HCT116 (cell line): ENCODE measurements around the gene FCER2. TPM values are rescaled to one million over a fixed set of nuclear protein-coding genes. Genes with fewer than 3 reads are reported as not detected.

Experiments
- ATAC-seq: fragments of 200-7000 bp; cut with Tn5 transposase; 2 replicates; pipeline ENCODE4 v1.9.1; 2020; ENCODE audit warnings: mild to moderate bottlenecking, moderate library complexity
- BruUV-seq: library from RNA; stranded (reverse); fragments of 400-500 nt; replicated peaks from 2 replicates; lab custom pipeline; 2021; lab: Mats Ljungman, UMichigan
- CTCF ChIA-PET: fragments of 300-600 bp; sonication (Branson Sonifier 250); formaldehyde crosslinking; loops from one replicate; lab custom pipeline; 2021; ENCODE audit warnings: antibody characterized with exemption; lab: Charles Lee
- POLR2A ChIA-PET: fragments of 300-600, 350-600 bp; sonication (Branson Sonifier 250); formaldehyde crosslinking; loops from one replicate; lab custom pipeline; 2021; ENCODE audit warnings: antibody characterized with exemption; lab: Charles Lee
- RAD21 ChIA-PET, 2 experiments: fragments of 300-600 bp; sonication (Branson Sonifier 250); formaldehyde crosslinking; loops; one replicate each; lab custom pipeline; 2023; ENCODE audit warnings: low total read pairs in 2 of 2; ENCODE audit not compliant: uncharacterized antibody in 2 of 2, unreplicated experiment in 2 of 2, low non-redundant PET in 1 of 2; lab: Charles Lee
- DNase-seq: peaks from one replicate; pipeline ENCODE4 v3.0.0-alpha.2; 2010; ENCODE audit warnings: low read depth, low spot score
- H2AFZ ChIP-seq: fragments of 200-600 bp; shearing (Covaris generic), sonication (generic); 2 replicates; pipeline ENCODE4 v1.6.1; 2017; ENCODE audit warnings: low read depth, mixed run types, mixed read lengths, antibody characterized with exemption, low read length; ENCODE audit not compliant: poor library complexity, severe bottlenecking
- H3K27ac ChIP-seq: 2 replicates; pipeline ENCODE4 v1.5.1; 2012; ENCODE audit warnings: low read depth, low read length
- H3K27me3 ChIP-seq: fragments of 200-600 bp; sonication (generic); 2 replicates; pipeline ENCODE4 v1.6.1; 2016; ENCODE audit warnings: mixed run types, low read length, mixed read lengths; ENCODE audit not compliant: insufficient read depth
- H3K36me3 ChIP-seq, 2 experiments: fragments of 200-500 bp in 1 of 2; fragments of 200-600 bp in 1 of 2; sonication (Bioruptor generic) in 1 of 2; sonication (generic) in 1 of 2; 2 replicates each; pipeline versions ENCODE4 v1.5.1 to v1.6.1; 2014 to 2016; ENCODE audit warnings: low read length in 2 of 2, inconsistent platforms in 1 of 2, mixed read lengths in 1 of 2, mixed run types in 1 of 2; ENCODE audit not compliant: insufficient read depth in 2 of 2, control insufficient read depth in 1 of 2
- H3K4me1 ChIP-seq, 2 experiments: fragments of 200-600 bp in 1 of 2; sonication (generic) in 1 of 2; 2 replicates each; pipeline versions ENCODE4 v1.5.1 to v1.6.1; 2012 to 2017; ENCODE audit warnings: low read length in 2 of 2, inconsistent platforms in 1 of 2, mild to moderate bottlenecking in 1 of 2, mixed read lengths in 1 of 2, mixed run types in 1 of 2, moderate library complexity in 1 of 2; ENCODE audit not compliant: insufficient read depth in 2 of 2, control insufficient read depth in 1 of 2
- H3K4me2 ChIP-seq: fragments of 200-600 bp; sonication (generic); 2 replicates; pipeline ENCODE4 v1.6.1; 2017; ENCODE audit warnings: mixed run types, low read length, mixed read lengths
- H3K4me3 ChIP-seq, 2 experiments: fragments of 200-600 bp in 1 of 2; sonication (generic) in 1 of 2; replicated peaks in 1 of 2; 2 replicates each; pipeline ENCODE4 v1.5.1; 2011 to 2016; ENCODE audit warnings: low read length in 2 of 2, control low read depth in 1 of 2, low read depth in 1 of 2, mild to moderate bottlenecking in 1 of 2, mixed read lengths in 1 of 2, mixed run types in 1 of 2
- H3K79me2 ChIP-seq: fragments of 200-600 bp; sonication (generic); 2 replicates; pipeline ENCODE4 v1.6.1; 2017; ENCODE audit warnings: mild to moderate bottlenecking, mixed run types, low read length, moderate library complexity, mixed read lengths; ENCODE audit not compliant: insufficient read depth
- H3K9ac ChIP-seq: fragments of 200-600 bp; sonication (generic); 2 replicates; pipeline ENCODE4 v1.6.1; 2016; ENCODE audit warnings: low read length, mixed read lengths
- H3K9me2 ChIP-seq: fragments of 200-600 bp; sonication (generic), shearing (Covaris generic); 2 replicates; pipeline ENCODE4 v1.6.1; 2017; ENCODE audit warnings: mixed run types, mild to moderate bottlenecking, moderate library complexity; ENCODE audit not compliant: insufficient read depth
- H3K9me3 ChIP-seq, 2 experiments: fragments of 200-500 bp in 1 of 2; fragments of 200-600 bp in 1 of 2; sonication (Bioruptor generic) in 1 of 2; sonication (generic) in 1 of 2; 2 replicates each; pipeline ENCODE4 v1.6.1; 2014 to 2017; ENCODE audit warnings: low read length in 2 of 2, mixed read lengths in 2 of 2, inconsistent platforms in 1 of 2, low read depth in 1 of 2, mild to moderate bottlenecking in 1 of 2, mixed run types in 1 of 2, moderate library complexity in 1 of 2; ENCODE audit not compliant: control insufficient read depth in 1 of 2, insufficient read depth in 1 of 2
- H4K20me1 ChIP-seq: fragments of 200-600 bp; sonication (generic), shearing (Covaris generic); 2 replicates; pipeline ENCODE4 v1.6.1; 2017; ENCODE audit warnings: mixed run types, mild to moderate bottlenecking, moderate library complexity; ENCODE audit not compliant: insufficient read depth
- ELF1 ChIP-seq: IDR thresholded peaks from 2 replicates; pipeline ENCODE4 v1.6.1; 2012; ENCODE audit warnings: low read depth, borderline replicate concordance
- YY1 ChIP-seq: IDR thresholded peaks from 2 replicates; pipeline ENCODE4 v1.6.1; 2011; ENCODE audit warnings: low read length, low read depth, moderate library complexity, mild to moderate bottlenecking; ENCODE audit not compliant: insufficient replicate concordance; ENCODE audit errors: extremely low read depth
- intact Hi-C: fragments of 100-400 bp; cut with micrococcal nuclease; formaldehyde crosslinking; loops from 2 replicates; pipeline ENCODE4 v1.10.0; 2022
- total RNA-seq: library from RNA; stranded (reverse); gene quantifications from one replicate; pipeline ENCODE4 v1.2.1, GENCODE V29; 2021; ENCODE audit not compliant: unreplicated experiment
- TF ChIP-seq, protein P1 (sequence below): IDR thresholded peaks from 2 replicates; pipeline ENCODE4 v1.6.1; 2012; ENCODE audit warnings: low read depth

The FCER2 gene
- total RNA-seq, 1 experiment from 2014 or later, result 0.20 TPM

DNA sequence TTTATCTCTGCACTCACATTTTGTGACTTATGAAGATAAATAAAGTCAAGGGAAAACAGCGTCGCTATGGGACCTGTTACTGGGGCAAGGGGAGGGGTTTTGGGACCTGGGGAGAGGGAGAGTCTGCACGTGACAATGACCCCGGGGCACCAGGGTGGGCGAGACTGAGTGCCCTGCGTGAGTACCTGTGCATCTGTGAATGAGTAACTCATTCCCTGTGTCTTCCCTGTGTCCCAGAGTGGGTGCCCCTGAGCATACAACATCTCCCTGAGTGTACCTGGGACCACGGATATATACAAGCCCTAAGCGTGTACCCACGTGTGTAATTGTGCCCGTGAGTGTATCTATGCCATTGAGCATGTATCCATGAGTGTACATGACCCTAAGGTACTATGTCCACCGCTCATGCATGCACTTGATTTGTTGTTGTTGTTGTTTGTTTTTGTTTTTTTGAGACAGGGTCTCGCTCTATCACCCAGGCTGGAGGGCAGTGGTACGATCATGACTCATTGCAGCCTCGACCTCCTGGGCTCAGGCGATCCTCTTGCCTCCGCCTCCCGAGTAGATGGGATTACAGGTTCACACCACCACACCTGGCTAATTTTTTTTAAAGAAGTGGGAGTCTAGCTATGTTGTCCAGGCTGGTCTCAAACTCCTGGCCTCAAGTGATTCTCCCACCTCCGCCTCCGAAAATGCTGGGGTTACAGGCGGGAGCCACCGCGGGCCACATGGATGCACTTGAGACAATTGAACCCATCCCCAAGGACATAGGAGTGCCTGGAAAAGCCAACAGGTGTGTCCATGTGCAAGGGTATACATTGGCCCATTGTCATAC, 21.9 kb downstream of the FCER2 start:
- peak overlapping the region; percentile 42 for H2AFZ ChIP-seq
- no peaks in the 10 kb centered on the region for H3K27me3 ChIP-seq
- DNase-seq (no peak), ATAC-seq (peak; percentile 40)
- H3K27ac ChIP-seq, result no peak overlapping the region; the same call in 1 of the 2 replicates
- peak overlapping the region; percentile 40 to 95 for H3K4me3 ChIP-seq
- peaks cover 4 to 9% of the 10 kb centered on the region in 2 experiments; a peak in 3 of 4 replicates for H3K36me3 ChIP-seq
- TF ChIP-seq, protein P1, sequence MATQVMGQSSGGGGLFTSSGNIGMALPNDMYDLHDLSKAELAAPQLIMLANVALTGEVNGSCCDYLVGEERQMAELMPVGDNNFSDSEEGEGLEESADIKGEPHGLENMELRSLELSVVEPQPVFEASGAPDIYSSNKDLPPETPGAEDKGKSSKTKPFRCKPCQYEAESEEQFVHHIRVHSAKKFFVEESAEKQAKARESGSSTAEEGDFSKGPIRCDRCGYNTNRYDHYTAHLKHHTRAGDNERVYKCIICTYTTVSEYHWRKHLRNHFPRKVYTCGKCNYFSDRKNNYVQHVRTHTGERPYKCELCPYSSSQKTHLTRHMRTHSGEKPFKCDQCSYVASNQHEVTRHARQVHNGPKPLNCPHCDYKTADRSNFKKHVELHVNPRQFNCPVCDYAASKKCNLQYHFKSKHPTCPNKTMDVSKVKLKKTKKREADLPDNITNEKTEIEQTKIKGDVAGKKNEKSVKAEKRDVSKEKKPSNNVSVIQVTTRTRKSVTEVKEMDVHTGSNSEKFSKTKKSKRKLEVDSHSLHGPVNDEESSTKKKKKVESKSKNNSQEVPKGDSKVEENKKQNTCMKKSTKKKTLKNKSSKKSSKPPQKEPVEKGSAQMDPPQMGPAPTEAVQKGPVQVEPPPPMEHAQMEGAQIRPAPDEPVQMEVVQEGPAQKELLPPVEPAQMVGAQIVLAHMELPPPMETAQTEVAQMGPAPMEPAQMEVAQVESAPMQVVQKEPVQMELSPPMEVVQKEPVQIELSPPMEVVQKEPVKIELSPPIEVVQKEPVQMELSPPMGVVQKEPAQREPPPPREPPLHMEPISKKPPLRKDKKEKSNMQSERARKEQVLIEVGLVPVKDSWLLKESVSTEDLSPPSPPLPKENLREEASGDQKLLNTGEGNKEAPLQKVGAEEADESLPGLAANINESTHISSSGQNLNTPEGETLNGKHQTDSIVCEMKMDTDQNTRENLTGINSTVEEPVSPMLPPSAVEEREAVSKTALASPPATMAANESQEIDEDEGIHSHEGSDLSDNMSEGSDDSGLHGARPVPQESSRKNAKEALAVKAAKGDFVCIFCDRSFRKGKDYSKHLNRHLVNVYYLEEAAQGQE, result no peak
- TF ChIP-seq ELF1 (no peak), YY1 (no peak)
- POLR2A ChIA-PET, result interaction anchor here (0.9 to 1.6 kb wide), 6 partner anchors 15 to 120 kb away, joined by 3 to 10 read pairs (median 3); no protein-coding TSS in a partner anchor
- H3K9me2 ChIP-seq, result no peaks in the 10 kb centered on the region
- intact Hi-C loops, result loop anchor here (1.0 to 10.0 kb wide), 3 partner anchors 112 to 325 kb away; no protein-coding TSS in a partner anchor
- H3K9me3 ChIP-seq, result no peaks in the 10 kb centered on the region
- peaks cover 21% of the 10 kb centered on the region; the same call in 1 of the 2 replicates for H3K79me2 ChIP-seq
- H3K4me1 ChIP-seq, result peaks cover 3 to 26% of the 10 kb centered on the region in 2 experiments
- BruUV-seq, result no TSS peak
- H3K4me2 ChIP-seq, result peak overlapping the region; percentile 93
- H3K9ac ChIP-seq, result peak overlapping the region; percentile 90
- CTCF ChIA-PET, result interaction anchor here (0.7 to 2.0 kb wide), 15 partner anchors 9 to 581 kb away, joined by 3 to 56 read pairs (median 7); partner anchors contain the start of genes PET100, RETN and XAB2
- H4K20me1 ChIP-seq, result no peaks in the 10 kb centered on the region
- RAD21 ChIA-PET, result interaction anchor here (0.8 to 1.9 kb wide), 5 partner anchors 112 to 326 kb away, joined by 3 to 19 read pairs (median 9); no protein-coding TSS in a partner anchor
